ENCODE results near the gene USP14. TPM values are rescaled to one million over a fixed set of nuclear protein-coding genes. Genes with fewer than 3 reads are reported as not detected.
A peak's percentile ranks its signal among the peaks of the same experiment; 100 is the strongest.

The USP14 gene
- polyA plus RNA-seq, 2 of the 4 experiments (the other 2 are of a cell fraction) = 50.6 to 83.9 TPM

- peaks cover 8% of the 10 kb centered on the region; the same call in 2 of the 3 replicates for H3K4me1 ChIP-seq
- FAIRE-seq (no peak), ATAC-seq (no peak), DNase-seq (ENCODE audit: low read depth in 1 of 2, low spot score in 1 of 2) (no peak)
- WGBS (ENCODE audit: missing lambda C conversion rate) = 86% methylated on average over 1 of the region's 1 CpG
- H3K9me3 ChIP-seq = no peaks in the 10 kb centered on the region
- no peak overlapping the region for H3K4me2 ChIP-seq
- TF ChIP-seq RARB (CRISPR knock-in tag; IDR thresholded peaks at IDR 0.05) (no peak), HOXB5 (CRISPR knock-in tag; IDR thresholded peaks at IDR 0.05) (no peak), ZSCAN20 (CRISPR knock-in tag; IDR thresholded peaks at IDR 0.05) (no peak), BHLHE40 (IDR thresholded peaks at IDR 0.05; ENCODE audit: low read depth, low read length) (no peak), CBX8 (IDR thresholded peaks at IDR 0.05) (no peak), MAFK (IDR thresholded peaks at IDR 0.05; ENCODE audit: partially characterized antibody) (no peak), JUN (IDR thresholded peaks at IDR 0.05) (no peak), HDAC2 (IDR thresholded peaks at IDR 0.05) (no peak), NR3C1 (IDR thresholded peaks at IDR 0.05) (no peak)
- TF ChIP-seq, protein P1, sequence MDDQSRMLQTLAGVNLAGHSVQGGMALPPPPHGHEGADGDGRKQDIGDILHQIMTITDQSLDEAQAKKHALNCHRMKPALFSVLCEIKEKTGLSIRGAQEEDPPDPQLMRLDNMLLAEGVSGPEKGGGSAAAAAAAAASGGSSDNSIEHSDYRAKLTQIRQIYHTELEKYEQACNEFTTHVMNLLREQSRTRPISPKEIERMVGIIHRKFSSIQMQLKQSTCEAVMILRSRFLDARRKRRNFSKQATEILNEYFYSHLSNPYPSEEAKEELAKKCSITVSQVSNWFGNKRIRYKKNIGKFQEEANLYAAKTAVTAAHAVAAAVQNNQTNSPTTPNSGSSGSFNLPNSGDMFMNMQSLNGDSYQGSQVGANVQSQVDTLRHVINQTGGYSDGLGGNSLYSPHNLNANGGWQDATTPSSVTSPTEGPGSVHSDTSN (IDR thresholded peaks at IDR 0.05) = no peak
- TF ChIP-seq, protein P2, sequence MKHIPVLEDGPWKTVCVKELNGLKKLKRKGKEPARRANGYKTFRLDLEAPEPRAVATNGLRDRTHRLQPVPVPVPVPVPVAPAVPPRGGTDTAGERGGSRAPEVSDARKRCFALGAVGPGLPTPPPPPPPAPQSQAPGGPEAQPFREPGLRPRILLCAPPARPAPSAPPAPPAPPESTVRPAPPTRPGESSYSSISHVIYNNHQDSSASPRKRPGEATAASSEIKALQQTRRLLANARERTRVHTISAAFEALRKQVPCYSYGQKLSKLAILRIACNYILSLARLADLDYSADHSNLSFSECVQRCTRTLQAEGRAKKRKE (CRISPR knock-in tag; IDR thresholded peaks at IDR 0.05; ENCODE audit: low read depth) = no peak
- TF ChIP-seq, protein P3, sequence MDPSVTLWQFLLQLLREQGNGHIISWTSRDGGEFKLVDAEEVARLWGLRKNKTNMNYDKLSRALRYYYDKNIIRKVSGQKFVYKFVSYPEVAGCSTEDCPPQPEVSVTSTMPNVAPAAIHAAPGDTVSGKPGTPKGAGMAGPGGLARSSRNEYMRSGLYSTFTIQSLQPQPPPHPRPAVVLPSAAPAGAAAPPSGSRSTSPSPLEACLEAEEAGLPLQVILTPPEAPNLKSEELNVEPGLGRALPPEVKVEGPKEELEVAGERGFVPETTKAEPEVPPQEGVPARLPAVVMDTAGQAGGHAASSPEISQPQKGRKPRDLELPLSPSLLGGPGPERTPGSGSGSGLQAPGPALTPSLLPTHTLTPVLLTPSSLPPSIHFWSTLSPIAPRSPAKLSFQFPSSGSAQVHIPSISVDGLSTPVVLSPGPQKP (IDR thresholded peaks at IDR 0.05; ENCODE audit: low read depth, low read length) = no peak
- TF ChIP-seq, protein P4, sequence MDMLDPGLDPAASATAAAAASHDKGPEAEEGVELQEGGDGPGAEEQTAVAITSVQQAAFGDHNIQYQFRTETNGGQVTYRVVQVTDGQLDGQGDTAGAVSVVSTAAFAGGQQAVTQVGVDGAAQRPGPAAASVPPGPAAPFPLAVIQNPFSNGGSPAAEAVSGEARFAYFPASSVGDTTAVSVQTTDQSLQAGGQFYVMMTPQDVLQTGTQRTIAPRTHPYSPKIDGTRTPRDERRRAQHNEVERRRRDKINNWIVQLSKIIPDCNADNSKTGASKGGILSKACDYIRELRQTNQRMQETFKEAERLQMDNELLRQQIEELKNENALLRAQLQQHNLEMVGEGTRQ (IDR thresholded peaks at IDR 0.05) = no peak
- H3K4me3 ChIP-seq = no peak overlapping the region
- H3K27ac ChIP-seq = no peak overlapping the region
- CTCF ChIA-PET = no interaction called here
- POLR2A ChIA-PET = no interaction called here
Measured at GRCh38 chr18:183769-184168, 25.4 kb downstream of the USP14 start.

GRCh38 chr18:189254-189653, 30.9 kb downstream of the USP14 start:
- Histone ChIP-seq H3K27ac (no peak overlapping the region), H3K4me1 (peaks cover 13% of the 10 kb centered on the region; the same call in 2 of the 3 replicates), H3K4me2 (no peak overlapping the region), H3K4me3 (no peak overlapping the region), H3K9me3 (no peaks in the 10 kb centered on the region)
- 74% methylated on average over 4 of the region's 5 CpGs for WGBS (ENCODE audit: missing lambda C conversion rate)
- ChIA-PET POLR2A (no interaction called here), CTCF (no interaction called here)
- no peak for ATAC-seq
- DNase-seq (ENCODE audit: low read depth in 1 of 2, low spot score in 1 of 2) = peak in 1 of 2 experiments; percentile 1
- no peak for FAIRE-seq
- TF ChIP-seq MAZ (IDR thresholded peaks at IDR 0.05; ENCODE audit: borderline replicate concordance, low read depth, low read length) = no peak
- TF ChIP-seq CBX8 (IDR thresholded peaks at IDR 0.05) = no peak
- TF ChIP-seq CHD2 (IDR thresholded peaks at IDR 0.05; ENCODE audit: low read length, partially characterized antibody) = no peak
- no peak for TF ChIP-seq JUNB (IDR thresholded peaks at IDR 0.05)
- TF ChIP-seq NFE2L2 (conservative IDR thresholded peaks at IDR 0.05; ENCODE audit: low read length) = no peak
- TF ChIP-seq HOXA7 (CRISPR knock-in tag; IDR thresholded peaks at IDR 0.05) = no peak
- no peak for TF ChIP-seq REST (IDR thresholded peaks at IDR 0.05)
- no peak for TF ChIP-seq NPAS2 (CRISPR knock-in tag; IDR thresholded peaks at IDR 0.05; ENCODE audit: borderline replicate concordance)
- no peak for TF ChIP-seq NR3C1 (IDR thresholded peaks at IDR 0.05)
- no peak for TF ChIP-seq FOSL2 (IDR thresholded peaks at IDR 0.05)
- TF ChIP-seq FOSL2 (CRISPR knock-in tag; IDR thresholded peaks at IDR 0.05) = no peak
- no peak for TF ChIP-seq POLR2AphosphoS2 (conservative IDR thresholded peaks at IDR 0.05; ENCODE audit: low read length)
- TF ChIP-seq, protein P2 (CRISPR knock-in tag; IDR thresholded peaks at IDR 0.05; ENCODE audit: low read depth) = no peak
- TF ChIP-seq E2F6 (IDR thresholded peaks at IDR 0.05; ENCODE audit: borderline replicate concordance, low read depth) = no peak
- no peak for TF ChIP-seq HES2 (IDR thresholded peaks at IDR 0.05)
- no peak for TF ChIP-seq HOXB13 (CRISPR knock-in tag; IDR thresholded peaks at IDR 0.05; ENCODE audit: low read depth)
- no peak for TF ChIP-seq BCL3 (IDR thresholded peaks at IDR 0.05)
- TF ChIP-seq CEBPB (IDR thresholded peaks at IDR 0.05) = no peak
